Astrocyte of the spinal cord (primary cell): ENCODE data around the gene FXYD3.

Experiments
- DNase-seq: peaks from one replicate; pipeline ENCODE4 v3.0.0; 2011; ENCODE audit warnings: low read depth, low spot score
- H3K4me3 ChIP-seq: 2 replicates; pipeline ENCODE4 v1.5.1; 2011; ENCODE audit warnings: low read depth, mild to moderate bottlenecking, low read length, moderate library complexity
- in situ Hi-C: cut with HindIII; loops from 2 replicates; pipeline ENCODE4 v1.10.0; 2017; ENCODE audit warnings: low sequenced_read_pairs
- TF ChIP-seq, protein P1 (sequence below): IDR thresholded peaks from 2 replicates; pipeline ENCODE4 v1.5.1; 2012; ENCODE audit warnings: low read depth, mild to moderate bottlenecking, low read length, inconsistent platforms

The FXYD3 gene, protein sequence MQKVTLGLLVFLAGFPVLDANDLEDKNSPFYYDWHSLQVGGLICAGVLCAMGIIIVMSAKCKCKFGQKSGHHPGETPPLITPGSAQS

DNA sequence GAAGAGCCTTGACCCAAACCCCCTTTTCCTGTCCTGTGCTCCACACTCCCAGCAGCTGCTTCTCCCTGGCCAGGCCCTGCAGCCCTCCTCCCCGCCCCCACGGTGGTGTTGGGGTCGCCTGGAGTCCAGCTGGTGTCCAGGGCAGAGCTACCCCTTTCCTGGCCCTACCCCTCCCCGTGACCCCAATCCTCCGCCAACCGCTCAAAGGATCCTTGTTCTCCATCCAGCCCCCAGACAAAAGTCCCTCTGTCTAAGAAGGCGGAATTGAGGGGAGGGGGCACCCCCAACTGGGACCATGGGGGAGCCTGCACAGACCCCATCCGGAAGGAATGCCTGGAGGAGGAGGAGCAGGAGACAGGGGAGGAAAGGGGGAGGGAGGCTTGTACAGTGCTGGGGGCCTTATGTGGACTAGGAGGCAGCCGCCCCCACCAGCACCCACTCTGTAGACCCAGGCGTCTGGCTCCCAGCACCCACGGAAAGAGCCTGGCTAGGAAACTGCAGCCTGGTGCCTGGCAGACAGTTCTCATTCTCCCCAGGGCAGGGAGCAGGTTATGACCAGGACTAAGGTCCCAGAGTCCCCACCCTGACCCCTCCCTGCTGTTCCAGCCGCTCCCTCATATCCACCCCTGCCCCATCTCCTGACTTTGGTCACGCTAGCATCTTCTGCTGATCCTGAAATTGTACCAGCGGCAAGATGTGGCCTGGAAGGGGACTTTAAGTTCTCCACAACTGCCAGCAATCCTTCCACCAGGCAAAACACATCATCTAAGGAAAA lies at the start of gene FXYD3:
TSS of gene FXYD3 (plus strand) at position 647 of the 775 bp plus-strand sequence. CDS start 3,554 bp downstream, outside the sequence.
- H3K4me3 ChIP-seq: no peak within 1 kb of the TSS
- TF ChIP-seq, protein P1, sequence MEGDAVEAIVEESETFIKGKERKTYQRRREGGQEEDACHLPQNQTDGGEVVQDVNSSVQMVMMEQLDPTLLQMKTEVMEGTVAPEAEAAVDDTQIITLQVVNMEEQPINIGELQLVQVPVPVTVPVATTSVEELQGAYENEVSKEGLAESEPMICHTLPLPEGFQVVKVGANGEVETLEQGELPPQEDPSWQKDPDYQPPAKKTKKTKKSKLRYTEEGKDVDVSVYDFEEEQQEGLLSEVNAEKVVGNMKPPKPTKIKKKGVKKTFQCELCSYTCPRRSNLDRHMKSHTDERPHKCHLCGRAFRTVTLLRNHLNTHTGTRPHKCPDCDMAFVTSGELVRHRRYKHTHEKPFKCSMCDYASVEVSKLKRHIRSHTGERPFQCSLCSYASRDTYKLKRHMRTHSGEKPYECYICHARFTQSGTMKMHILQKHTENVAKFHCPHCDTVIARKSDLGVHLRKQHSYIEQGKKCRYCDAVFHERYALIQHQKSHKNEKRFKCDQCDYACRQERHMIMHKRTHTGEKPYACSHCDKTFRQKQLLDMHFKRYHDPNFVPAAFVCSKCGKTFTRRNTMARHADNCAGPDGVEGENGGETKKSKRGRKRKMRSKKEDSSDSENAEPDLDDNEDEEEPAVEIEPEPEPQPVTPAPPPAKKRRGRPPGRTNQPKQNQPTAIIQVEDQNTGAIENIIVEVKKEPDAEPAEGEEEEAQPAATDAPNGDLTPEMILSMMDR: no peak
- DNase-seq: no peak
- in situ Hi-C loops: no loop called here

DNA sequence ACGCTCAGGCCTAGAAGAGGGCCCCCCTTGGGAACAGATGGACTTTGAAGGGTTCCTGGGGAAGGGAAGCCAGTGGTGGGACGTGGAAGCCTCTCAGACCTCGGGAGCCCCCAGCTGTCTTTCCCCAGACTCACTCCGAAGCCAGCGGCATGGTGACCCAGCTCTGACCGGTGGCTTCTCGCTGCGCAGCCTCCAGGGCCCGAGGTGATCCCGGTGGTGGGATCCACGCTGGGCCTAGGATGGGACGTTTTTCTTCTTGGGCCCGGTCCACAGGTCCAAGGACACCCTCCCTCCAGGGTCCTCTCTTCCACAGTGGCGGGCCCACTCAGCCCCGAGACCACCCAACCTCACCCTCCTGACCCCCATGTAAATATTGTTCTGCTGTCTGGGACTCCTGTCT lies 49.5 kb upstream of the FXYD3 start:
- no peak for DNase-seq
- no peak overlapping the region for H3K4me3 ChIP-seq
- in situ Hi-C loops: no loop called here
- TF ChIP-seq, protein P1: no peak

DNA sequence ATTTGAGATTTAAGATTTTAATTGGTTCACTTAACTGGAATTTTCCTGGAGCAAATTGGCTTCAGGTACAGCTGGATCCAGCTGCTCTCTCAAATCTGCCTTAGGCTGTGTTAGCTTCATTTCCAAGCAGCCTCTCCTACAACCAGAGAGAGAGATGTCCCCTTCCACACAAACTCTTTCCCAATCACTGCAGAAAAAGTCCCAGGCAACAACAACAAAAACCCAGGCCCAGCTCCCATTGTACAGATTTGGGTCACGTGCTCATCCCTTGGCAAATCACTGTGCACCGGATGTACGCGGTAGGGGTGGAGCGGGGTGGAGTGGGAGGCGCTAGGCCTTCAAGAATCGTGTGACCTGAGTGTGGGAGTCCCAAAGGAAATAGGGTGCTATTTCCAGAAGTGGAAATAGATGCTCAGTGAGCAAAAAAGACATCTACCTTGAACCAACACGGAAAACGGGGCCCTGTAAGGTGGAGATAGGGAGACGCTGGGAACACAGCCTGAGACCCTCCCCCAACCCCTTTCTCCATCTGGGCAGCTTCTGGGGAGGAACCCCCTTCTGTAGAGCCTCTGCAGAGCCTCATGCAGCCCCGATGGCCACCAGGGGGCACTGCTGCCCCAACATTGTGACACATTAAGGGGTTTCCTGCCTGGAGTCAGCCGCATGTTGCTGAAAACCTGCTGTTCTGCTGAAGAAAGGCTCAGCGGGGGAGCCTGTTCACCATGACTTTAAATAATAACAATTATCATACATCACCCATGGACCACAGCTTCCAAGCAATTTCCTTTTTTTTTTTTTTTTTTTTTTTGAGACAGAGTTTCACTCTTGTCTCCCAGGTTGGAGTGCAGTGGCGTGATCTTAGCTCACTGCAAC lies 48.7 kb upstream of the FXYD3 start:
- peak; percentile 88 for DNase-seq
- TF ChIP-seq, protein P1: peak; percentile 93
- H3K4me3 ChIP-seq: no peak overlapping the region
- in situ Hi-C loops: no loop called here

DNA sequence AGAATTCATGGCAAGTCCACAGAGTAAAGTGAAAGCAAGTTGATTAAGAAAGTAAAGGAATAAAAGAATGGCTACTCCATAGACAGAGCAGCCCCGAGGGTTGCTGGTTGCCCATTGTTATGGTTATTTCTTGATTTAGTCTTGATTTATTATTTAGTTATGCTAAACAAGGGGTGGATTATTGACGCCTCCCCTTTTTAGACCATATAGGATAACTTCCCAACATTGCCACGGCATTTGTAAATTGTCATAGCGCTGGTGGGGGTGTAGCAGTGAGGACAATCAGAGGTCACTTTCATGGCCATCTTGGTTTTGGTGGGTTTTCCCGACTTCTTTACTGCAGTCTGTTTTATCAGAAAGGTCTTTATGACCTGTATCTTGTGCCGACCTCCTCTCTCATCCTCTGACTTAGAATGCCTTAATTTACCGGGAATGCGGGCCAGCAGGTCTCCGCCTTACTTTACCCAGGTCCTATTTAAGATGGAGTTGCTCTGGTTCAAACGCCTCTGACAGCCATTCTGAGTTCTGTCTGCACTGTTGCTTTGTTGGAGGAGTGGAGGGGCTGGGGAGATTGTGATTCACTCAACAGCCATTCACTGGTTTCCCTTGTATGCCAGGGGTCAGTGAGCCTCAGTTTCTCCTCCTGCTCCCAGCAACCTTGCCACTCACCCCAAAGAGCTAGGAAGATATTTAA lies 46.5 kb upstream of the FXYD3 start:
- DNase-seq: no peak
- in situ Hi-C loops: no loop called here
- H3K4me3 ChIP-seq: no peak overlapping the region
- TF ChIP-seq, protein P1: no peak

DNA sequence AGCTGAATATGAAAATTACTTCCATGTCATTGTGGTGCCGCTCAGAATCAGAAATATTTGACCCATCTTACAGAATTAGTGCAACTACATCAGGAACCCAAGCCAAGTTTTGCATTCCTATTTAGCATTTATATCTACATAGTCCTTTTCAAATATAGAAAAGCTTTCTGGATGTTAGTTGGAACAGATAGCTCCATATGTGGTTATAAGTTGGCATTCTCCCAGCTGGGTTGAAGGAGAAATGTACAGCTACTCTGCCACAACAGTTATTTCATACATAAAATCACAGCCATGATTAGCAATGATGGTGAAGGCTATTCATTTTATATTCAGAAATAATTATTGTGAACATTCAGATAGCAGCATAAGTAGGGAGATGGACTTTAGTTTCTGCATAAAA lies 45.9 kb upstream of the FXYD3 start:
- no peak overlapping the region for H3K4me3 ChIP-seq

More for the DNA sequence above, 45.9 kb upstream of the FXYD3 start:
- peak; percentile 13 for DNase-seq
- in situ Hi-C loops: no loop called here
- TF ChIP-seq, protein P1: no peak
